Measurements from ENCODE around the gene ARL15.

Gene ARL15

DNA sequence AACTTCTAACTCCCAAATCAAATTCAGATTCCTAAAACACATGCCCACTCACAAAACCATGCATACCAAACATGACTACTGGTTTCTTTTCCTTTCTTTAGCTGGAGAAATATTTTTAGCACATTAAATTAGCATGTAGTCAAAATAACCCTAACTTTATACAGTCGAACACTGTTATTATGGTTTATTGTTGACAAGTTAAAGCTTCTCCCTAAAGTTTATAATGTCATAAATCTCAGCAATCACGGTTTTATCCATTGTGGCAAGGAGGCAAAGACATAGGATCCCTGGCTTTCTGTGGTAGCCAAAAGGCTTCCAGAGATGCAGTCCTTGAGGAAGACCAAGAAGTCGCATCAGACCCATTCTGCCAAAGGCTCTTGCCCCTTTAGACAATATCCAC lies 27.5 kb downstream of the ARL15 start:
- no peak for DNase-seq

DNA sequence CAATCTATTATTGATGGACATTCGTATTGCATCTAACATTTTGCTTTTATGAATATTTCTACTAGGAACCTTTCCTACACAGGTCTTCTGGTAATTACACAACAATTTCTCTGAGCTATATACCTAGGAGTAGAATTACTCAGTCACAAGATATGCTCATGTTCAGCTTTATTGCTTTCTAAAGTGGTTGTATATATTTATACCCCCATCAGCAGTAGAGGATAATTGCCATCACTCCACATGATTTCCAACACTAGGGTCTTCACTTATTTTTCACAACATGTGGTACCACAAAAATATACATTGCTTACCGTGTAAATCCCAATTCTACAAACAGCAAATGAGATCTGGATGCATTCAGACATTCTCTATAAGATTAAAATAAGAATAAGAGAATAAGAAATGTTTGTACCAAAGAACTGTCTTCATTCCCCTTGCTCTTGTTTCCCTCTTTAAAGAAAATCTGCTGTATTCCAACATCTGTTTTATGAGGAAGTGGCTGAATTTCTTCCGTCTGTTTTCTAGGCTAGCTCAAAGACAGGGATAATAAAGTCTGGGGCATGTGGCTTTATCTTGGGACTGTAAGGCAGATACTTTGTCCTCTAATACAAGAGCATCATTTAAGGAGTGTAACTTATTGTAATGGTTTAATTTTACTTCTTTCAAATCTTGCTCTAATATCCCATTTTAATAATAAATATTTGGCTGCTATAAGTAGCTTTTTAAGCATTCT lies 28.2 kb downstream of the ARL15 start:
- DNase-seq: no peak

DNA sequence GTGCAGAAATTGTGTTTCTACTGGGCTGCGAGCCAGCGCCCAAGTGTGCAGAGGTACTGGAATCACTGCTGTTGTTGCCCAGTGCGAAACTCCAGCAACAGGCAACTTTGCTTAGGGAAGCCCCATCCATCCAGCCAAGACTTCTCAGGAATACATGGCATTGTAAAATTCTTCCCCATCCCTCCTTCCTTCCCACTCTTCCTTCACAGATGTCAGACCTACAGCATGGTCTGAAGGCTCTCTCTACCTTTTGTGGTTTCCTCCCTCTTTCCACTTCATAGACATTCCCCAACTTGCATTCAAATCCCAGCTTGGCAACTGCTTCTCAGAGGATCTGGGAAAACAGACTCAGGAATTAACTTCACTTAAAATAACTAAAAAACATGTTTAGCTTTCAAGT lies 30.4 kb downstream of the ARL15 start:
- DNase-seq: no peak

DNA sequence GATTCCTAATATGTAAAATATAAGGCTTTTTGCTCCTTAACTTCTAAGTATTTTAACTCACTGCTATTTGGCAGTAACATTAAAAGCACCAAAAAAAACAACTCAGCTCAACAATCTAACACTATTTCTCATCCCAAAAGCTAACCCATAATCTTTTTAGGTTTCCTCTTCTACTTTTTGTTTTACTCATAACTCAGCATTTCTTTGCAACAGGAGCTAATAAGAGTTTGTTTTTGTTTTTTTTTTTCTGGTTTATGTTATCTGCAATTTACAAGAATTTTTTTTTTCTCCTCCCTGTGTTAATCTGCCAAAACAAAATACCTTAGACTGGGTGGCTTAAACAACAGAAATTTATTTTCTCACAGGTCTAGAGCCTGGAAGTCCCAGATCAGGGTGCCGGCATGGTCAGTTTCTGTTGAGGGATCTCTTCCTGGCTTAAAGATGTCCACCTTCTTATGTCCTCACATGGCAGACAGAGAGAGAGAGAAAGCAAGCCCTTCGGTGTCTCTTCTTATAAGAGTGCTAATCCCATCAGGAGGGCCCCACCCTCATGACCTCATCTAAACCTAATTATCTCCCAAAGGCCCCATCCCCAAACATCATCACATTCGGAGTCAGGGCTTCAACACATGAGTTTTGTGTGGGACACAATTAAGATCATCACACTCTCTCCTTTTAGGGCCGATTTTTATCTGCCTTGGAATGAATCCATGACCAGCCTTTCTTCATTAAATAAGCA lies 31.2 kb downstream of the ARL15 start:
- DNase-seq: no peak

DNA sequence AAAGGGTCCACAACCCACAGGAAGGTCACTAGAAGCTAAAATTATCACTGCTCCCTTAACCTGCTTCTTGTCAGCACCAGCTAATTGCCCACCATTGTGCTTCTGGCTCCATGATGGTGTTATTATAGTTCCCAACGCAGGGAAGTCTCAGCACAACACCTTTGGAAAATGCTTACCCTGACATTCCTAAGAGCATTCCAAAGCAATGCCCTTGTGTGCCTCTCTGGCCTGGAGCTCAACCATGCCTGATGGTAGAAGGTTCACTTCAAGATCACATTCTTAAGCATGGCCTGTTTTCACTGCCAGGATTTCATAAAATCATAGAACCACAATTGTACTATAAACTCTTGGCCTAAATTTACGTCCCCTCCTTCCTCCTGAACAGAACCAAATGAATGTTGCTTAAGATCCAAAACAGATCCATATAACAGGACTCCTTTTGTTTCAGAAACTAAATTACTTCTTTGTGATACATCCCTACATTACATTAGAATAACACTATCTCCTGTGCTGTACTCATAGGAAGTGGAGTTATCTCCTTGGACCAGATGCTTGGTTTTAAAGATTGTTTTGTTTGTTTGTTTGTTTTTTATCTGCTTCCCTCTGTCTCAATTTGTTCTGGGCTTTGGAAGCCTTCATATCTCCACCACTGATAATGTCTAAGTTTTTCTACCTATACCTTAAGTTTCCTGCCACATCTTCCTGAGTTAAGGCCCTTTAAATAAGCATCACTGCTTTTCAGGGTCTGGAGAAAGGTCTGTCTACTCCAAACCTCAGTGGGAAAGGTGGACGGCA lies 32.1 kb downstream of the ARL15 start:
- no peak for DNase-seq

DNA sequence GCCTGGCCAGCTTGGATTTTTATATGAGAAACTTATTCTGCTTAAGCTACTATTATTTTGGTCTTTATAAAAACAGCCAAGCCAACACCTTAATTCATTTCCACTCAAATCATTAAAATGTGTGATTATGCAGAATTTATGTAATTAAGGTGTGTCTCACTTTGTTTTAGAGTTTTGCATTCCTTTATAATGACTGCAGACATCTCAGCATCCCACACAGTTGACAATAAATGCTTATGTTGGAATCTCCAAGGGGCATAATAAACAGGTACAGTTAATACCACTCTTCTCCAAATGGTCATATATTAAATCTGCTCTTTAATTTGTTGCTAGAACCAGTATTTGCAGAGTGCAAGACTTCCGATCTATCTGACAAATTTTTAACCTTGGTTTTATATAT lies 34.3 kb downstream of the ARL15 start:
- no peak for DNase-seq

DNA sequence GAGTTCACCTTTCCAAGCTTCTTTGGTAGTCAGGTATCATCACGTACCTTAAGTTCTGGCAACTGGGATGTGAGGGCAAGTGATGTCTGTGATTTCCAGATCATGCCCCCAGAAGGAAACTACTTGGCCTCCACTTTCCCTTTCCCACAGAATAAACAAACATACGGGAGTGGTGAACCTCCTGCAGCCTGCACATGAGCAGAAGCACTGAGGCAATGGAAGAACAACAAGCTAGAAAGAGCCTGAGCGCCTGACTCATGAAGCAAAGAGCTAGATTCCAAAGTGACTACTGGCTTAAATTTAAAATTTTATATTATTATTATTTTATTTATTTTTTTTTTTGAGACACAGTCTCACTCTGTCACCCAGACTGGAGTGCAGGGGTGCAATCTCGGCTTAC lies 35.0 kb downstream of the ARL15 start:
- no peak for DNase-seq

DNA sequence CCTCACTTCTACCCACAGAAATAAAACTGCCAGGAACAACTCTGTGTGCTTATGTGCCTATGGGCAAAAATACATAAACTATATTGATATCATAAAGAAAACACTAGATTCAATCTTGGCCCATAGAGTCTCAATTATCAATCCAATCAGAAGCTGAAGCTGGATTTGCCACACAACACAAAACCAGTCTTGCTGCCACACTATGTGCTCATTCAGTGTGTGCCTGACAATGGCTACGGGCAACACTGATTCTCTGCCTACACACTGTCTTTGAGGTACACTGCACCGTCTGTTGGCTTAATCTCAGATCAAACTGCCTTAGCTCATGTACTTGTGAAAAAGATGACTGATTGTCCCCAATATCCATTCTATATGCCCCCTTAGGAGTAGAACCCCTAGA lies 35.4 kb downstream of the ARL15 start:
- no peak for DNase-seq

DNA sequence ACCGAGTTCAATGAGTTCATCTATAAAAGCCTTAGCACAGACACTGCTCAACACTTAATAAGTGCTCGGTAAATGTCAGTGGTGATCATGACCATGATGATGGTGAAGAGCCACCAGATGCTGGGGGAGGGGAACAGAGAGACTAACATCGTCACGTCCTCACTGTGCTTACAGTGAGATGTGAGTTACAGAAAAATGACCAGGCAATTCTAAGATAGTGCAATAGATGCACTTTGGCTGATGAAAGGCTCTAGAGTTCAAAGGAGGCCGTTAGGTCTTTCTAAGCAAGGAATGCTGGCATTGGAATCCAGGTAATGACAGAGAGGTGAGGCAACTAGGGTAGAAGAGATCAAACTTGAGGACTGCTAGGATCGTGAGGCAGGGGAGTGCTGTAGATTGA lies 36.7 kb downstream of the ARL15 start:
- DNase-seq: no peak

DNA sequence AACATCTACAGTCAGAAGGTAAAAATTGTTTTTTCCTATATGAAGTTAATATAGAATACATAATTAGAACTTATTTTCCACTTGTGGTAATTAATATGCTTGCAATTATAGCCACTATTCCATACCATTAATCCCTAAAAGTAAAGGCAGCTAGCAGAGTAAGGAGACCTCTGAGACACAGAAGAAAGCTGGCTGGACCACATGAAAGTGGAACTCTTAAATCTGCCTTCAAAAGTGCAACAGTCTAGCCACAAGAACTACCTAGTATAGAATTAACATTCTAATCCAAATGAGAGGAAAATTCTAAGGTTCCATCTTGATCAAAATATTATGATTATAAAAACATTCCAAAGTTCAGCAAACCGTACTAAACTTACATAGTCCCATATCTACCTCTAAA lies 37.6 kb downstream of the ARL15 start:
- DNase-seq: no peak

DNA sequence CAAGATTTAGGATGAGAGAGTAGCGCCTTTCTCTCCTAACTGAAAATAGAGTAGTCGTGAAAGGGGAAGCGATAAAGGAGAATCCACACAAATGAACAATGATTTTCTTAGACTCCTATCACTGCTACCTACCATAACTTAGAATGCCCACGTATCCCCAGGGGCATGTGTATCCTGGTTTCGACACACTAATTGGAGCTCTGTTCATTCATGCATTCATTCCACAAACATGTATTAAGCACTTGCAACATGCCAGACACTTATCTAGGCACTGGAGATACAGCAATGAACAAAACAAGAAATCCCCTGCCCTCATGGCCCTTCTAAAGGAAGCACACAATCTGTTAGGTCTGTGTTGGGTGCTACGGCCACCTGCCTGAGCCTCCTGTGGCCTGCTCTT lies 40.0 kb downstream of the ARL15 start:
- no peak for DNase-seq

DNA sequence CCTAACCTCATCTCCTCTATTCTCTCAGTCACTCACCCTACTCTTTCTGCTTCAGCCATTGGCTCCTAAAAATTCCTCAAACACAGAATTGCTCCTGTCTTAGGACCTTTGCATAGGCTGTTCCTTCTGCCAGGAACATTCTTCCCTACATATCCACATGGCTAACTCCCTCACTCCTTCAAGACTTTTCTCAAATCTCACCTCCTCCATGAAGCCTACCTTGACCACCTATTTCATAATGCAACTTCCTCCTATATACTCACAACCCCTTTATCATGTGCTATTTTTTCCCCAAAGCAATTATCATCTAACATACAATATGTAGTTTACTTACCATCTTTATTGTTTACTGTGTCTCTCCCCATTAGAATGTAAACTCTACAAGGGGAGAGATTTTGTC lies 45.8 kb downstream of the ARL15 start:
- DNase-seq: no peak

DNA sequence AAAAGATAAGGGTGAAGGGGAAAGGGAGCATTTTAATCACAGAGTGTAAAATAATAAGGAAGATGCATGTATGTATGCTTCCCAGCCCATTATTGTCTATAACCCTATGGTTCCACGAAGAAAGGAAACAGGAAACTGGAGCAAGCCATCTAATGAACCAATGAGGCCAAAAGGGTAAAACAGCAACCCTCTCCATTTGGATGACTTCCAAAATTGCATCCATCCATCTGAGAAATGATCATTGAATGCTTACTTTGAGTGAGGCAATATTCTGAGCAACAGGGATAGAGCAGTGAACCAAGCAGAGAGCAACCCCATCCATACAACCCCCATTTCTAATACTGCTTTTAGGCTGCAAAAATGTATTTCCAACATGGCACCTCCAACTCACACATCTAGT lies 46.9 kb downstream of the ARL15 start:
- DNase-seq: no peak

DNA sequence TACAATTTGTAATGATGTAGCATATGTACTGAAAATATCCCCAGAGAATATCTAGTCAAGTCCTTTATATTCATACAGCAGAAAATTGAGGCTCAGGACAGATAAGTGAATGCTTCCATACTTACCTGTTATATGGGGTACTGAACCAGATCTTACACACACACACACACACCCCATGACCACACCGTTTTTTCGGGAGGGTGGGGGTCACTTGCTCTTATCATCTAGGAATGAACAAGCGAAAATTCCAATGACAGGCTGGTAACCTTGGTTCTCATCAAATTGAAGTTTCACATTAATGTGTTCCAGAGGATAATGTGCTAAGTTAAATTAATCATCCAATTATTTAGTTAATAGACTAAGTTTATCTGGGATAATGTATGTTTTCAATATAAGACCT lies 48.8 kb downstream of the ARL15 start:
- DNase-seq: no peak

DNA sequence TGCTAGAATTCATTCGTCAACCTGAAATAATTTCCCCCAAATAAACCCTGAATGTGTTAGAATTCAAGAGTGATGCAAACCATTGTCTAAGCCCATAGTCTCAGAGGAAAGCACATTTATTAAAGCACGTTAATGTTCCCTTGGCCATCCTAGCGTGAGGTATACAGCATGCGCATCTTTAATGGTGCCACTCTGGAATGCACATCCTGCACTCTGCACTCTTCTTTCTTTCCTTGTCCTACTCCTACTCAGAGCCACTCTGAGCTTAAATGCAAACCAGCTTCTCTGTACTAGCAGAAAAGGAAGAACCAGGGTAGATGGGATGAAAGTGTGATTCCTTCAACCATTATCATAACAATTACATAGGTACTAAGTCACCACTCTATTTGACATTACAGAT lies 50.4 kb downstream of the ARL15 start:
- no peak for DNase-seq

DNA sequence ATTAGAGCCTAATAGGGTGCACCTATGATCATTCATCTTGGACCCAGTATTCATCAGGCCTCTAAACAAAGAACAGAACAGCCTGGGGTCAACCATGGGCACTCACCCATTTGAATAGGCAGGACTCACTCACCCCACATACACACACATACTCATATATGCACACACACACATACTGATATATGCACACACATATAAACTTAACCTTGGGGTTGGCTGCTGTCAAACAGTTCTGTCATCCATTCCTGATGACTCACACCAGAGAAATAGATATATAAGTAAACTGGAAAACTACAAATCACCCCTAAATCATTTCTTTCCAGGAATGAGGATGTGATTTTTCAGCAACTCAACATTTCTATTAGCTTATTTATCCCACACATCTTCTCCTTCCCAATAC lies 51.3 kb downstream of the ARL15 start:
- no peak for DNase-seq

DNA sequence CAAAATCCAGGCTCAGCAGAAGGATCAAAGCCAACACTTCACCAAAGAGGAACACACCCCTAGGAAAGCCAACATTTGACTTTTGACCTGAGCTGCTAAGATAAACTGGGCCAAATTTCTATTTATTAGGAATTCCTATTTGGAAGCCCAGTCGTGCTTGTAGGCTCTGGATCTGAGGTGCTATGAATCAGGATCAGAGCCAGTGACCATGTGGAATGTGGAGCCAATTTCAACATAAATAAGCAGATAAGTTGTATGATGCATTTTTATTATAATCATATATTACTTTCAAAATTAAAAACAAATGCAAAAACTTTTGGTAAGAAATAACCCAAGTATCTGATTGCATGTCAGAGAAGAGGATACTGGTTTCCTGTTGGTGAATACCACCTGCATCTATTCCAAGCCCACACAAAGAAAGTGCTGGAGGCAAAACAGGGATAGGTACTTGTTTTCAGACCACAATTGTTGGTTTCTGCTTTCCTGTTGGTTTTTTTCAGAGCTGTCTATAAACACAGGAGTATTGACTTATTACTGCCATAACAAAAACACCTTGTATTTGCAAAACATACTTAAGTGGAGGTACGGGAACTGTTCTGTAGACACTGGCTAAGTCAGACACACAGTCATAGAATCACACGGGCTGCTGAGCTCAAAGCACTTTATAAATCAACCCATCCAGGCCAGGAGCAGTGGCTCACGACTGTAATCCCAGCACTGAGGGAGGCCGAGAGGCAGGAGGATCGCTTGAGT lies 52.8 kb downstream of the ARL15 start:
- DNase-seq: no peak

DNA sequence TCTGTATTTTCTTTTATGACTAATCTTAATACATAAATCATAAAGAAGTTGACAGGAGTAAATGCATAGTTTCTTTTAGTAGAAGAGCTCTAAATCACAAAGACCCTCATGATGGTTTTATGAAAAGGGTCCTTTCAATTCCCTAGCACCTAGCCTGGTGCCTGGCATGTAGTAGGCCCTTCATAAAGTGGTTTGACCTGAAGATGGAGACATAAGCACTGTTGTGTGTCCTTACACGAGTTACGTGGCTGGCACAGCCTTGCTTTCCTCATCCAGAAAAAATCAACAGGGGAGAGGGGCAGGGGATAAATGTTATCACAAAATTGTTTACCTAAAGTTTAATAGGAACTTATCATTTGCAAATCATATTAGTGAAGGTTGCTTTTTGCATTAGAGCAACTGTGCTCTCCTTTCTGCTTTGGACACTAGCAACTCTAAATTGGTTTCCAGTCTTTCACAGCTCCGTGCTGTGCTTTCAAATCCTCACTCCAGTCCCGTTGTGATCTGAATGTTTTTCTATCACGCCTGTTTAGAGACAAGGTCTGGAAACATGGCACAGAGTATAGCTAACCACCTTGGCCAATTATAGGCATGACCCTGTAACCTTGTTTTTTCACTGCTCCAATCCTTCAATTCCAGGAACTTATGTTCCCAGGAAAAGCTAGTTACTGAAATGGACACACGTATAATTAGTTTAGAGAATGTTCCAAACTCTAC lies 55.7 kb downstream of the ARL15 start:
- no peak for DNase-seq

DNA sequence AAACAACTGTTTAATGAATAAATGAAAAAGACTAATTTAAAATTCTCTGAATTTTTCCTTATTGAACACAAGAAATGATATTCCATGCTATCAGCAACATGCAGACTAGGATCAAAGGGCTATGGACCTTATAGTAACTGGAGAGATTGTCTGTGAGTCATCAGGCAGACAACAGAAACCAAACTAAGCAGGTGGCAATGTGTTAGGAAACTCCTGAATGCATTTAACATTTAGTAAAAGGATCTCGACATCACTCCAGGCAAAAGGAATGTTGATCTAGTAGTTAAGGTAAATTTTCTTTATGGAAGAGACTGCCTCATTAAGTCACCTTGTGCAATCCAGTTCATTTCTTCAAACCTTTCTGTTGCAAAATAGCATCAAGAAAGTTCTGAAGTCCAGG lies 58.4 kb downstream of the ARL15 start:
- DNase-seq: no peak

DNA sequence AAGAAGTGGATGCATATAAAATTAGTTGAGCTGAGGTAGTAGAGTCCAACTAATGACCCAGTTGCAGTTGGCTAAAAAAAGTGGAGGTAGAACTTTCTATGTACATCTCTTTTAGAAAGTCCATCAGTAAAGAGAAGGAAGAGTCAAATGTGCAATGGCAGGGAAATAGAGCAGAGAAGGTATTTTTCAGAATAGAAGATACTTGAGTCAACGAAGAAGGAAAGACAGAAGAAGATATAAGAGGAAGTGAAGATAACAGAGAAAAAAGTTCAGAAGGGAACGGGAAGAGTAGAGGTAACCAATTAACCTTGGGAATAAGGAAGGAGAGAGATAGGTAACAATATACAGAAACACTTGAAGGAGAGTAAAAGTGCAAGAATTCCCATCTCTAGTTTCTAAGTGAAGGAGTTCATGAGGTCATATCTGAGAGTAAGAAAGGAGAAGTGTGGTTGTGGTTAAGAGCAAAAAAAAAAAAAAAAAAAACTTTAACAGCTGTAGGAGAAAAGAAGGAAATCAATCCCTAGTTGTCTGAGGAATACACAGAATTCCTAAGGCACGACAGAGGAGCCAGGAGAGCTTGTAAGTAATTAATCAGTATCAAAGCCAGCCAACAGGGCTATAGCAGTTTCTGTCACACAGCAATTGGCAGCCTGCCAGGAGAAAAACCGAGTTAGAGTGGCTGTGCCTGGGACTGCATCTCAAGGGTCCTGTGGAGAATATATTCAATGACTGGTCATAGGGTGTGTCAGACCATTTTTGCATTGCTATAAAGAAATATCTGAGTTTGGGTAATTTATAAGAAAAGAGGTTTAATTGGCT lies 61.0 kb downstream of the ARL15 start:
- peak; percentile 61 for DNase-seq

DNA sequence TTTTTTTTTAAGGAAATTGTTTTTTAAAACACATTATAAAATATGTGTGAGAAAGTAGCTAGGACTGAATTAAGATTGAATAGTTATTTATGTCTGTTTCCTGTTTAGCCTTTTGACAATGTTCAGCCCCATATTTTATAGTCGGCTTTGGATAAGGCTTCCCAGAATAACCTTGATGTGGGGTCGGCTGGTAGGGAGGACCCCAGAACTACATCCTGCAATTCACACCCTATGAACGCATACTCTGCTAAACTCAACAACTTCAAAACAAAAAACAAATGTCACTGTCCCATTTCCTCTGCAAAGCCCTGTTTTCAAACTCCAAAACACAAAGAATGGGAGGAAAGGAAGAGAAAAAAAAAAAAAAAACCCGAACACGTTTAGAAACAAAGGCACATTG lies 63.1 kb downstream of the ARL15 start:
- no peak for DNase-seq

All from activated CD8-positive, alpha-beta memory T cell treated with anti-CD3 and anti-CD28 coated beads for 24 hours (primary cell).